Kidney (tissue), 14 donors: Measurements from ENCODE around the gene MDGA2. TPM values are rescaled to one million over a fixed set of nuclear protein-coding genes. Genes with fewer than 3 reads are reported as not detected.

Source experiments
- DNase-seq, 5 donors: peaks; one replicate each; pipeline ENCODE4 v3.0.0-alpha.2; 2013 to 2020
- FAIRE-seq: peaks from 2 replicates; lab custom pipeline; 2012; peaks lifted over from hg19 to GRCh38; lab: Jason Lieb, UNC
- H3K27ac ChIP-seq, 2 donors: one replicate each; pipeline ENCODE4 v1.7.0; 2013; ENCODE audit warnings: low read depth in 2 of 2, low read length in 2 of 2, inconsistent platforms in 1 of 2
- H3K27me3 ChIP-seq: one replicate; pipeline ENCODE4 v1.7.1; 2013; ENCODE audit warnings: low read length, inconsistent platforms; ENCODE audit not compliant: control insufficient read depth, insufficient read depth
- H3K36me3 ChIP-seq, 3 donors: one replicate each; pipeline versions ENCODE4 v1.7.0 to v1.7.1; 2013; ENCODE audit warnings: low read length in 3 of 3, control low read depth in 1 of 3, inconsistent platforms in 1 of 3; ENCODE audit not compliant: insufficient read depth in 3 of 3, control insufficient read depth in 2 of 3
- H3K4me1 ChIP-seq, 3 donors: one replicate each; pipeline versions ENCODE4 v1.7.0 to v1.7.1; 2013; ENCODE audit warnings: low read length in 3 of 3, inconsistent platforms in 1 of 3, low read depth in 1 of 3; ENCODE audit not compliant: control insufficient read depth in 2 of 3, insufficient read depth in 2 of 3
- H3K4me3 ChIP-seq, 3 donors: one replicate each; pipeline versions ENCODE4 v1.7.0 to v1.8.1; 2013; ENCODE audit warnings: low read length in 3 of 3, control low read depth in 1 of 3, inconsistent platforms in 1 of 3
- H3K9ac ChIP-seq, 3 donors: one replicate each; pipeline versions ENCODE4 v1.7.0 to v1.7.1; 2013; ENCODE audit warnings: low read length in 3 of 3, control low read depth in 1 of 3, inconsistent platforms in 1 of 3
- H3K9me3 ChIP-seq, 3 donors: one replicate each; pipeline versions ENCODE4 v1.7.0 to v1.7.1; 2013; ENCODE audit warnings: low read length in 3 of 3, control low read depth in 1 of 3, inconsistent platforms in 1 of 3; ENCODE audit not compliant: control insufficient read depth in 2 of 3, insufficient read depth in 1 of 3
- intact Hi-C: fragments of 100-400 bp; cut with DNase I; formaldehyde crosslinking; loops from one replicate; pipeline ENCODE4 v1.11.1; 2022
- polyA plus RNA-seq: library from polyadenylated mRNA; stranded (reverse); fragments of 350-450 nt; fragmentation: Illumina TruSeq; extraction: RNeasy Lipid Tissue Mini Kit (QIAGEN cat#74804); gene quantifications from one replicate; pipeline ENCODE4 v1.2.3, GENCODE V29; 2014; ENCODE audit warnings: low read depth, low replicate concordance; ENCODE audit not compliant: insufficient read depth
- total RNA-seq: library from RNA; stranded (reverse); fragmentation: NEBNext Ultra II Directional; extraction: Animal tissue kit (Norgen Biotek cat#: 25700); gene quantifications from one replicate; pipeline ENCODE4 v1.2.1, GENCODE V29; 2021
- TF ChIP-seq, protein P1 (sequence below): IDR thresholded peaks from 3 replicates; pipeline ENCODE4 v1.5.1; 2012; ENCODE audit warnings: mild to moderate bottlenecking, moderate library complexity, borderline replicate concordance; ENCODE audit not compliant: insufficient read depth; ENCODE audit errors: extremely low read depth
- donor health status: control.
- donor health status: control.
- donor health status: control.
- donor health status: control.
- donor health status: control.
- donor health status: DM: yes; HTN: yes; CAD: no.
- donor health status: Normal renal cell carcinoma (clear cell type).

The MDGA2 gene
- total and polyA plus RNA-seq, 2 donors from 2014 or later: 0.41 TPM; not detected in 1

DNA sequence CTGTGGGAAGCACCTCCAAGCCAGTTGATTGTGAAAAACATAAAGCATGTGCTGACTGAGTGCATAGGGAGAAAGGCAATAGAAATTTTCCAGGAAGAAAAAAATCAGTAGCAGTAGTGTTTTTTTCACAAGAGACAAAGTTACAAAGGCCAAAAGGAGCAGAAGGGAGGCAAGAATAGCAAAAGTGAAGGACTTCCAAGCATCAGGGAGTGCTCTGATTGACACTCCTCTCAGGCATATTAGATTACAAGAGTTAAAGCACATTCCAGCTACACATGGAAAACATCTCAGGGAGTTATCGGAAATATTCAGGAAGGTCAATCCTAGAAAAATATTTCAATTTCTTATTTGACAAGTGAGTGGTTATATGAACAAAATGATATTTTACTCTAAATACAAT, 508.0 kb downstream of the MDGA2 start:
- Histone ChIP-seq H3K4me1 (no peaks in the 10 kb centered on the region), H3K27me3 (no peaks in the 10 kb centered on the region), H3K27ac (no peak overlapping the region), H3K9ac (no peak overlapping the region), H3K36me3 (no peaks in the 10 kb centered on the region), H3K9me3 (no peaks in the 10 kb centered on the region), H3K4me3 (no peak overlapping the region)
- TF ChIP-seq, protein P1, sequence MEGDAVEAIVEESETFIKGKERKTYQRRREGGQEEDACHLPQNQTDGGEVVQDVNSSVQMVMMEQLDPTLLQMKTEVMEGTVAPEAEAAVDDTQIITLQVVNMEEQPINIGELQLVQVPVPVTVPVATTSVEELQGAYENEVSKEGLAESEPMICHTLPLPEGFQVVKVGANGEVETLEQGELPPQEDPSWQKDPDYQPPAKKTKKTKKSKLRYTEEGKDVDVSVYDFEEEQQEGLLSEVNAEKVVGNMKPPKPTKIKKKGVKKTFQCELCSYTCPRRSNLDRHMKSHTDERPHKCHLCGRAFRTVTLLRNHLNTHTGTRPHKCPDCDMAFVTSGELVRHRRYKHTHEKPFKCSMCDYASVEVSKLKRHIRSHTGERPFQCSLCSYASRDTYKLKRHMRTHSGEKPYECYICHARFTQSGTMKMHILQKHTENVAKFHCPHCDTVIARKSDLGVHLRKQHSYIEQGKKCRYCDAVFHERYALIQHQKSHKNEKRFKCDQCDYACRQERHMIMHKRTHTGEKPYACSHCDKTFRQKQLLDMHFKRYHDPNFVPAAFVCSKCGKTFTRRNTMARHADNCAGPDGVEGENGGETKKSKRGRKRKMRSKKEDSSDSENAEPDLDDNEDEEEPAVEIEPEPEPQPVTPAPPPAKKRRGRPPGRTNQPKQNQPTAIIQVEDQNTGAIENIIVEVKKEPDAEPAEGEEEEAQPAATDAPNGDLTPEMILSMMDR: no peak
- DNase-seq (peak in 2 of 5 donors; percentile 81 to 82), FAIRE-seq (no peak)
- intact Hi-C loops: no loop called here

DNA sequence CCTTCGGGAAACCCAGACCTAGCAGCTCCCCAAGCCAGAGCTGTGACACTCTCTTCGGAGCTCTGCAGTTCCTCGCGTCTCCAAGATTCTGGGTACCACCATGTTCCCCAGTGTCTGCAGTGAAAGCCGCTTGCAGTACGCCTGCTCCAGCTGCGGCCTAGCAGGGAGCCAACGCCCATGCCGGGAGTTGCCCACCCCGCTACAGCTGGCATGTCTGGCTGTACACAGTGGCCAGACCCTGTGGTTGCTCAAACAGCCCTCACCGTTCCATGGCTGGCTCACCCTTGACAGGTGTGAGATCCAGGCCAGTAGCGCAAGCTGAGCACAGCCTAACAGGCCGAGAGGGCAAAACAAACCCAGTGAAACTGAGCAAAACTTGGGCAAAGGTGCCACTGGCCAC, 520.0 kb downstream of the MDGA2 start:
- H3K9me3 ChIP-seq: no peaks in the 10 kb centered on the region
- FAIRE-seq: no peak
- no peak overlapping the region for H3K9ac ChIP-seq
- intact Hi-C loops: no loop called here
- no peaks in the 10 kb centered on the region for H3K4me1 ChIP-seq
- DNase-seq: peak in 1 of 5 donors; percentile 53
- no peaks in the 10 kb centered on the region for H3K36me3 ChIP-seq
- no peaks in the 10 kb centered on the region for H3K27me3 ChIP-seq
- TF ChIP-seq, protein P1: no peak
- H3K4me3 ChIP-seq: no peak overlapping the region
- H3K27ac ChIP-seq: no peak overlapping the region

DNA sequence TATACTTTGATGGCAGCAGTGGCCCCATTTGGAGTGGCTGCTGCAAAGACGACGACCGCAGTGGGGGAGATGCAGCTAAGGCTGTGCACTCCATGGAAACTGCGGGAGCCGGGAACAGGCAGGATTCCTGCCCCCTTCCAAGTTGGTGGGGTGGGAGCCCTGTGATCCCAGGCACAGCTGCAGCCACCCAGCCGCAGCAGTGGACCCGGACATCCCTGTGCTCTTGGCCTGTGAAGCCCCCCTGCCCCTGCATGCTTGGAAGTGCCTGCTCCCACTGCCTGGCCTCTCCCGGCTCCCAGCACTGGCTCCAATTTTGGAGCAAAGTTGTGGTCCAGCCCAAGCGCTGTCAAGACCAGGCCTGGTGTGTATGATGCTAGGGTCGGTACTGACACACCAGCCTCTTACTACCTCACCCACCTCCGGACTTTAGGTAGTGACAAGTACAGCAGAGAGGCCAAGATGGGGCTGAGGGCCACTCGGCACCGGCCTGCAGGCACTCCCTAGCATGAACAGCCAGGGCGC, 521.1 kb downstream of the MDGA2 start:
- FAIRE-seq (no peak), DNase-seq (peak in 1 of 5 donors; percentile 2)
- H3K36me3 ChIP-seq: no peaks in the 10 kb centered on the region
- no peaks in the 10 kb centered on the region for H3K9me3 ChIP-seq
- intact Hi-C loops: no loop called here
- H3K4me1 ChIP-seq: no peaks in the 10 kb centered on the region
- no peak overlapping the region for H3K9ac ChIP-seq
- TF ChIP-seq, protein P1: no peak
- H3K27ac ChIP-seq: no peak overlapping the region
- H3K27me3 ChIP-seq: no peaks in the 10 kb centered on the region
- no peak overlapping the region for H3K4me3 ChIP-seq

DNA sequence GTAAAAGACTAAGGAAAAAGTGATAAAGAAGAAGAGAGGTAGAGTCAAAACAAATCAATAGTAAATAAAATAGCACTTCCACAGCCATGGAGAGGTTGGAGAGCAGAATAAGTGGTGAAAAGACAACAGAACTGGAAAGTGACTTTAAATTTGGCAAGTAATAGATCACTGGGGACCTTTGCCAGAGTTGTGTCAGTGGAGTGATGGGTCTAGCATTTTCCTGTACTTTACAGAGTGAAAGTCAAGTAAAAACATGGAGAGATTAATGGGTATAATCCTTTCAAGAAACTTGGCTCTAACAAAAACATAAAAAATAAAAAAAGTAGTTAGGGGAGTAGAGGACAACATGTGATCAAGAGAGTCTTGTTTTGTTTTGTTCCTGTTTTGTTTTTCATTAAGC, 521.7 kb downstream of the MDGA2 start:
- intact Hi-C loops: no loop called here
- Histone ChIP-seq H3K4me1 (no peaks in the 10 kb centered on the region), H3K9ac (no peak overlapping the region), H3K36me3 (no peaks in the 10 kb centered on the region), H3K27me3 (no peaks in the 10 kb centered on the region), H3K9me3 (no peaks in the 10 kb centered on the region), H3K4me3 (no peak overlapping the region), H3K27ac (no peak overlapping the region)
- TF ChIP-seq, protein P1: no peak
- peak in 2 of 5 donors; percentile 37 to 61 for DNase-seq
- no peak for FAIRE-seq
